Endothelial cell of hepatic sinusoid (primary cell): ENCODE data around the gene CHST11.
"Not testable (repeated sequence)": the region's sequence is repeated elsewhere in the genome, so short reads cannot be mapped to it uniquely, and the experiment has no call there.

Experiments used
- in situ Hi-C: cut with HindIII; loops from 2 replicates; pipeline ENCODE4 v1.10.0; 2017; ENCODE audit warnings: low sequenced_read_pairs

Gene CHST11

DNA sequence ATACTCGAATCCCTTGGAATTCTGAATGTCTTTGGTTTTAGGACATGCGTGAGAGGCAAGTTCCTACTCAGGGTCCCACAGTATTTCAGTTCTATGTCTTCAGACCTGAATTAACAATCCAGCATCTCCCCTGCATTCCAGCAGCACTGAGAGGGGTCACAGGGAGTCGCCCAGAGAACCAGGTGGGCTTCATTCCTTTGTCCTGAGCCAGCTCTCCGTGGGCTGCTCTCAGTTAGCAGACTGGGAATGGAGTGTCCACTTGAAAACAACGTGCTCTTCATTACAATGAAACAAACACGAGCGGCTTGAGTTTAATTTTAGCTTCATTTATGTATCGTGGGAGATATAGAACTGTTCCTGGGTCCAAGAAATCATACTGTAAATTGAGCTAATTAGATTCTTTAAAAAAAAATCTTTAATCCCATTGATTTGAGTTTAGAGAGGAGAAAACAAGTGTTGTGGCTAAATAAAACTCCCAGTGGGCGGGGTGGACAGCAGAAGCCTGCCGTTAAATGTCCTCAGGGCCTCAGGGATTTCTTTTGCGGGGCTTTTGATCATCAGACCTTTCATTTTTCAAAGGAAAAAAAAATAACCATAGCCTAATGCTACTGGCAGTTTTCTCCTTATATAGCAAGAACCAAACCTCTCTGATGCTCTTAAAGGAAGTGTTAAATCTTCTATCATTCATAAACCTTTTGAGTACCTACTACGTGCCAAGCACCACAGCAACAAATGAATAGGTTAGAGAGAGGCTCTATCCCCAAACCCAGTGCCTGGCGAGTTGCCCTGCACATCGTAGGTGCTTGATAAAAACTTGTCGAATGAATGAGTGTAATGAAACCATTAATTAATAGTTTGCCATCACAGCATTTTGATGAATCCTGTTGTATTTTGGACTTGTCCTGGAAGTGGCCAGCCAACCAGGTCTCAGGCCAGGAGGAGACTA is 140.4 kb downstream of the CHST11 start:
- in situ Hi-C loops: no loop called here

DNA sequence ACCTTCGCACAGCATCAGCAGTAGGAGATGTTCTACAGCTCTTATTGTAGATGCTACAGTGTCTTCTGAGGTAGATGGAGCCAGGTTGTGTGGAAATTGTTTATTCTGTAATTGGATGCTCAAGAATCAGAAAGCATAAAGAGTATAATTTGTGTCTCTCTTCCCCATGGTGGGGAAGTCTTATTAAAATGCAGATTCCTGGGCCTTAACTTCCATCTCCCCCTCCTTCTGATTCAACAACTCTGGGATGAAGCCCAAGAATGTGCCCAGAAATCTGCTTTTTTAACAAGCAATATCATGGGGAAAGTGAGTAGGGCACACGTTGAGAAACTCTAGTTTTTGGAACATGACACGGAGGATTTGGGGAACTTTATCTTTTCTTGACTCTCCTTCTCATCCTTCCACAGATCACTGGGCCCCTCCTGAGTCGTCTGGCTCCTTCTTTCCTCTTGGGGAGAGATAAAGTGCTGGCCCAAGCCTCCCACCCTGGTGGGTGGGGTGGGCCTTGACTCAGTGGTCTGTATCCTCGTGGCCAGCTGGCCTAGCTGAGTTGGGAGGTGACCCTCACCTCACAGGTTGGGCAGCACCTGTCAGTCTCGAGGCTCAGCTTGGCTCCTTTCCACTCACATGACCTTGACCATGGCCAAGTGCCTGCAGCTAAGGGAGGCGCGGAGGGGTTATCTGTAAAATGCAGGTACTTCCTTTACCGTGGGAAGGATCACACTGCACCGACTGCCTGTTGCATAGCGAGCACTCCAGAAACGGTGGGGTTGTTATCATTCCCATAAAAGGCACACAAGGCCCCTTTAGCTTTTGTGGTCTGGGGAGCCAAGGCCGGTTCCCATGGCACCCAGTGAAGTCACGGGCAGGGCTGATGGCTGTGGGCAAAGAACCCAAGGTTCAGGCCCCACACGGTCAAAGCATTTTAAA is 141.9 kb downstream of the CHST11 start:
- in situ Hi-C loops: no loop called here

DNA sequence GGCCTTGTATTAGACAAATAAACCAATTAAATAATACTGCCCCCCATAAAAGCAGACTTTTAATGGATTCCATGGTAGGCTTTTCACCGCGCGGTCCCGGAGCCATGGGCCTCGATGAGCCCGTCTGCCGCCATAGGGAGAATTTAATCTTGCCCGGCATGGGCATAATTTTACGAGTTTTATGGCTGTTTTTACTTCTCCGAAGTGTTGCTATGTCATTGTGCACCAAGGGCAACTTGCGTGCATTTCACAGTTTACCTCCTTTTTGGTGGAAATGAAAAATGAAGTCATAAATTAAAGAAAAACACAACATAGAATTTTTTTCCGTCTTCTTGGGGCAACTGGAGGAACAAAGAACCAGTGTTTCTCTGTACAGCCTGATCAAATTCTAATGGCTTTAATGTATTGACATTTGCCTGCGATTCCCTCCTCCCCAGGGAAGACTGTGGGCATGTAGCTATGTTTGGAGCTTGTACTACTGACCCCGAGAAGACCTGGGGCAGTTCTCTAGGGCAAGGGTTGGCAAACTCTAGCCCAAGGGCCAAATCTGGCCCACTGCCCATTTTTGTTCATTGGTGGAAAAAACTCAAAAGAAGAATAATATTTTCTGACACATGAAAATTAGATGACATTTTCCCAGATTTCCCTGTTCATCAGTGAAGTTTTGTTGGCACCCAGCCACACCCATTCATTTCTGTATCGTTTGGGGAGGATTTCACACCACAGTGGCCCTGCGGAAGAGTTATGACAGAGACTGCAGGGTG is 142.7 kb downstream of the CHST11 start:
- in situ Hi-C loops: no loop called here

DNA sequence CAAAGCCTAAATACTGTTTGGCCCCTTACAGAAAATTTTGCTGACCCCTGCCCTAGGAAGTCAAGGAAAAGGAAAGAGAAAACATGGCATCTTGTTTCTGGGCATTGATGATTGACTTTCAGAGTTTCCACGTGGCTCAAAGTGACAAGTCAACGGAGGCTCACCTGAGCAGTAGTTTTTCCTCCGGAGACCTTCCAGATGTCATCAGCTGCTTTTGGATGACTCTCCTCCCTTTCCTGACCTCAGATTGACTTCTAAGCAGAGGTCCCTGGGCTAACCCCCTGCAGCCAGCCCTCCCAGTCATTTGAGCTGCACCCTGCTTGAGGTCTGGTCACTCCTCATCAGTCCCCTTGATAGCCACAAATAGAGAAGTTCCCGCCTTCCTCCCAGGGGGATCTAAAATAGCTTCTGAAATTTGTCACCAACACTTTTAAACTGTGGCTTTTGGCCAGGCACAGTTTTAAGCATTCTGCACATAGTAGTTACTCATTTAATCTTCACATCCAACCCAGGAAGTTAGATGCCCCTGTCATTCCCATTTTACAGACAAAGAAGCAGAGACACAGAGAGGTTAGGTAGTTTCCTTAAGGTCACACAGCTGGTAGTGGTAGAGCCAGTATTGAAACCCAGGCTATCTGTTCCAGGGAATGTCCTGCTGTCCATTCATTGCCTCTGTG is 143.4 kb downstream of the CHST11 start:
- in situ Hi-C loops: no loop called here

DNA sequence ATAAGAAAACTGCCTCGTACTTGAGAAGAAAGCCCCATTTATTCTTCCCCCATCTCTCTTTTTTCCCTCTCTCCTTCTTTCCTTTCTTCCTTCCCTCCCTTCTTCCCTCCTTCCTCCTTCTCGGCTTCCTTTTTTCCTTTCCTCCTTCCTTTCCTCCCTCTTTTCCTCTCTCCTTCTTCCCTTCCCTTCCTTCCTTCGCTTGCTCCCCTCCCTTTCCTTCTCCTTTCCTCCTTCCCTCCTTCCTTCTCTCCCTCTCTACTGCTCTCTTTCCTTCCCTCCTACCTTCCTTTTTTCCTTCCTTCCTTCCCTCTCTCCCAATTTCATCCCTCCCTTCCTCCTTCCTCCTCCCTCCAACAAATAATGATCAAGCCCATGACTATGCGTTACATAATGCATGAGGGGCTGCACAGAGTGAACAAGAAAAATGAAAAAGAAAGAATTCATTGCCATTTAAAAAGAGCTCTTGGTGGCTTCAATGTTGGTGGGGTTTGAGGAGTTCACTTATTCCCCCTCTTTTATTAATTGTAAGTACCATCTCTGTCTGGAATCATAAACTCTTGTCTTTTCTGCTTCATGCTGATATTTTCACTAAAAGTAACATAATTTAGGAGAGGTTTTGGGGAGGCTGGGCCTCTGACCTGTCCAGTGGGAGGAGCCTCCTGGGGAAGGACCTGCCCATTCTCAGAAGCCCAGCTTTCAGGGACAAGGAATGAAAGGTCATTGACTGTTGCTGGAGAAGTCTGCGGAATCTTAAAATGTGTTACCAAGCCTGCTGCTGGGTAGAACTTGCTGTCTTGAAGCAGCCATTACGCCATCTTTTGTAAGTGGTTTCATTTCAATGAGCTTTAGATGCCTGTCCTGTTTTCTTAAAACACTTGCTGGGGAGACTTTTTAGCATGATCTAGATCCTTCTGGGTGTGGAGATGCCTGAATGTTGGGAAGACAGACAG is 144.3 kb downstream of the CHST11 start:
- in situ Hi-C loops: no loop called here

DNA sequence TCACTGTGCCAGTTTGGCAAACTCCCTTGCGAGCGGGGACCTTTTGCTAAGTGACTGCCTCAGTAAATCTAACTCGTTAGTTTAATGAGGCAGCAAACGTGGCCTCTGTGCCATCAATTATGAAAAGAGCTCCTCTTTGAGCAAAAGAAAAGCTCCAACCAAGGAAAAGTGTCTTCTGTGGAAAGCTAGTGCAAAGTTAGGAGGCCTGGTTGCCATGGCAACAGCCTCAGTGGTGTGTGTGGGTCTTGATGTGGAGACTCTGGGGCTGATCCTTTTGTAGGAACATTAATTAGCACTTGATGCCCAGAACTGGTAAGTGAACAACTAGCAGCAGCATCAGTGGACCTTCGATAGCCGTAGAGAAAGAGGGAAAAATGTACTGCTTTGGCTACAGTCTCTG is 145.7 kb downstream of the CHST11 start:
- in situ Hi-C loops: no loop called here

DNA sequence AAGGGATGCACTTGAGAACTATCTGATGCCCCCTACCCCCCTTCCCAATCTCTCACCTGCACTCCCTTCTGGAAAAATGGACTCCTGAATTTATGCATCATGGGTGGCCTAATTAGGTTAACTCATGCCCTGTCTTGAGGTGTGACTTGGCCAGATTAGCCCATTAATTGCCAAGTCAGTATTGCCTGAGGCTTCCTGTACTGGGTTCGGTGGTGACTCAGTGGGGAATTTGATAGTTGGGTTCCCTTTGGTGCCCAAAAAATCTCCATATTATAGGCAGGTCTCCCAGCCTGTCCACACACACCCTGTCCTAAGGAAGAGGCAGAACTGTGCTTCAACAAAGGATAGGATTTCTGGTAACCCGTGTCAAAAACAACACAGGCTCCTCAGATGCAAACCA is 146.1 kb downstream of the CHST11 start:
- in situ Hi-C loops: no loop called here

DNA sequence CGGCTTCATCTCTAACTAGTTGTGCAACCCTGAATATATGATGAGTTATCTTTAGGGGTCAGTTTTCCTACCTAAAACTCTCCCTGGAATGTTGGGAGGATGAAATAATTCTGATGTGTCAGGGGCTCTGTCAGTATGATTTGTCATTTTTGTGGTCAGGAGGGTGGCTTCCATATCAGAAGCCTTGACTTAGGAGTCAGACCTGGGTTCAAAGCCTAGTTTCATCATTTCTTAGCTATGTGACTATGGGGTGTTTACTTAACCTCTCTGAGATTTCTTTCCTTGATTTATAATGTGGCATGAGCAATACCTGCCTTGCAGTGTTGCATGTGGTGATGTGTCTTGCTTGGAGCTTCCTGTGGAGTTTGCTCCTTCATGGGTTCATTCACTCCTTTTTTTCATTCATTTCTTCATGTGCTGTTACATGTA is 146.8 kb downstream of the CHST11 start:
- in situ Hi-C loops: no loop called here

DNA sequence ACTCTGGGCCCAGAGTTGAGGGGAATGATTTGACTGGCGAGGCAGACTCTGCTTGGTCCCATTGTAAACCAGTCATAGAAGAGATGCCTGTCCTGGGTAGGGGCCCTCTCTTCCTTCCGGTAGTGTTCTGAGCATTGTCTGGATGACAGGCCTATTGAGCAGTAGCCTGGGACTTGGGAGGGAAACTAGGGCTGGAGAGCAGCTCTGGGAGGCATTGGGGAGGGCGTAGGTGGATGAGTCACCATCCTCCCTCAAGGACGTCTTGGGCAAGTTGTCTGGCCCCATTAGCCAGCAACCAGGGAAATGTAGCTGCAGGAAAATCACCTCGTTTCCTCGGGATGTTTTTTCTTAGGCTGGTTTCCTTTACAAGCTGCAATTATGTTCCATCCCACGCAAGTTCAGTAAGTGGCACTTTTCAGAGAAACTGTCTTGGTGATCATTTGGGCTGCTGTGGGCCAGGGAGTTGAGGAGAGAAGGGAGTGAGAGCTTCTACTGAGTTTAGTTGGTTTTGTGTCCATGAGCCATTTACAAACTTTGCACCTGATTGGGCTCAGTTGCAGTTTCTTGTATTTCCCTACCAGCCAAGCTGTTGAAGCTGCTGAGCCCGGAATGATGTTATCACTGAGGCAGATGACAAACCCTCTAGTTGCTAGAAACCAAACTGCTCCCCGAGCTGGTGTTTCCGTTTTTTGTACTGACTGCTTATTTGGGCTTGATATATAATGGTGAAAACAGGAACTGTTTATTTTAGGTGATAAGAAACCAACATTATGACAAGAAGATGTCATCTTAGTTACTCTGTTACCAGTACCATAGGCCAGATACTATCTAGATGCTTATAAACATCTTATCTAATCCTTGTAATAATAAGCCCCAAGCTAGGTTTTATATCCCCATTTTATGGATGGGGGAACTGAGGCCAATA is 147.6 kb downstream of the CHST11 start:
- in situ Hi-C loops: no loop called here

DNA sequence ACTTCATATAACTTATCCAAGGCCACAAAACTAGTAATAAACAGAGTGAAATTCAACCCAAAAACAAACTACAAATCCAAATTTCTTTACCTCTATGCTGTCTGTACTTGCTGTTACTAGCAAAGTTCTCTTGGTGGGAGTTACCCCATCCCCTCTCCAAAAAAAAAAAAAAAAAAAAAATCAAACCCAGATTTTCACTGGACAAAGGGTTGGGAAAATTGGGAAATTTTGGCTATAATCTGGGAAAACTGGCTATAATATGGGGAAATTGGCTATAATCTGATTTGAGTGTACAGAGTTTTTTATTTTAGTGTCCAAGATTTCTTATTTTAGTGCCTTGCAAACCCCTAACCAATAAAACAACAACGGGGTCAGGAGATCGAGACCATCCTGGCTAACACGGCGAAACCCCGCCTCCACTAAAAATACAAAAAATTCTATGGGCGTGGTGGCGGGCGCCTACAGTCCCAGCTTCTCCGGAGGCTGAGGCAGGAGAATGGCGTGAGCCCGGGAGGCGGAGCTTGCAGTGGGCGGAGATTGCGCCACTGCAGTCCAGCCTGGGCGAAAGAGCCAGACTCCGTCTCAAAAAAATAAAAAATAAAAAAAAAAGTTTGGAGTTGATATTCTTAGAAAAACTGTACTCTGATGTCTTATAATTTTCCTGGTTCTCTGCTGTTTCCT is 148.4 kb downstream of the CHST11 start:
- in situ Hi-C loops: no loop called here

DNA sequence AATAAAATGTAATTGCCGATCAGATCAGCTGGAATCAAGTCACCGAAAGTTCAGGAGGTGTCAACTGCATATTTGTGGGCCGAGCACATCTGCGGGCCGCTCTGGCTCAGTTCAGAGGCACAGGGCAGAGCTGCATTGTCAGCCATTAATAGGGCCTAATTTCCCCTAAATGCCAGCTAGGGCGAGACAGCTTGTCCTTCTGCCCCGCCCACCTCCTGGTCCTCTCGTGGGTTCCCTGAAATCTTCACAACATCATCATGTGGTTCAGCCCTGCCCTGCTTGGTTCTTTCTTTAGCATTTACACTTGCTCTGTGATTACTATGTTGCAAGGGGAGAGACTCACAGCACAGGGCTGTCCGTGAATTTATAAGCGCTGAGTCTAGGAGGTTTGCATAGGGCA is 148.9 kb downstream of the CHST11 start:
- in situ Hi-C loops: no loop called here

DNA sequence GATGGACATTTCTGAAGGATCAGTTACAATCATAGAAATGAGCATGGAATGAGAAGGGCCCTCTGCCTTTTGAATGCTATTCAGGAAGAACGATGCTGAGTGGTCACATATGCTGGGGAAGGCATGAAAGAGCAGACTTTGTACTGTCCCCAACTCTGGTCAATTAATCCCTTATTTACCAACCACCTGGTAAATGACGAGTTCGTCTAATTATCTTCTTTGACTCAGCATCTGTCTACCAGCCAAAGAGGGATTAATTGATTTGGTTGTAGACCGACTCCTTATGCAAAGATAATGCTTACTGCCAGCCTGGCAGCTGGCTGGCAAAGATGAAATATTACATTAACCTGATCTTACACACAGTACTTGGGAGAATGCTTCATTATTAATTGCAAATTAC is 152.2 kb downstream of the CHST11 start:
- in situ Hi-C loops: no loop called here

DNA sequence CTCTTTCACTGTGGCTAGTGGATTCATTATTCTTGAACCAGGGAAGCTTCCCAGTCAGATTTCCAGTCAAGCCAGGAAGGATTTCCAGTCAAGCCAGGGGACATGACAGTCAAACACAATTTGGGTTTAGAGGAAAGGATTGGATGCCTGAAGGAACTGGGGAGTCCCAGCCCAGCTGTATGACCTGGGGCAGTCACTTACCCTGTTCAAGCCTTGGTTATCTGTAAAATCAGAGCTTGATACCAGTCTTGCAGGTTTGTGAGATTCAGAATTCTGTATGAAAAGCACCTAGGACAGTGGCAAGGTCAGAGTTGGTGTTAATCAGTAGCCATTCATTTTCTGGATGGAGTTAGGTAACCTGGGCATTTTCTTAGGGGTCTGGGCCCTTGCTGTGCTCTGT is 152.7 kb downstream of the CHST11 start:
- in situ Hi-C loops: no loop called here

DNA sequence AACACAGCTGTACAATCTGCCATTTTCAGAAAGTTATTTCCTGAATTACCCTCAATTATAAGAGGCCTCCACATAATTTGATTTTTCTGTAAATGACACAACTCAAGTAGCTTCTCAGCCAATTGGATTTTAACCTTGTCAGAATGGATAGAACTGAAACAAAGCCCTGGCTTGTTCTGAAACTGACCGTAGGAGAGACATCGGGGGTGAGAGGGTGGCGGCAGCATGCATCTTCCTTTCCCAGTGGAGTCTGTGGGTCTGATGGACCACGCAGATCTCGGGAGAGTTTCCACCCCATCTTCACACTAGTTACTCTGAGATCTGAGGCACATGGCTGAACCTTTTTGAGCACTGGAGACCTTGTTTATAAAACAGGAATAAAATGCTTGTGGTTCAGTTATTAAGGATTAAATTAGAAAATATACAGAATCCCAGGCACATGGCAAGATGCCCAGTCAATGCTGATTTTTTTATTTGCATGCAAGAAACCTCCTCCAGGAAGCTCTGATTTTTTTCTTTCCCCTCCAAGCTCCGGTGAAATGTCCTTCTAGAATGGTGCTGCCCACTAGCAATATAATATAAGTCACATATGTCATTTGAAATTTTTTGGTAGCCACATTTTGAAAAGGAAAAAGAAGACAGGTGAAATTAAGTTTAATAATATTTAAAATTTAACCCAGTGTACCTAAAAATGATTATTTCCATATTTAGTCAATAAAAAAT is 153.9 kb downstream of the CHST11 start:
- in situ Hi-C loops: no loop called here

DNA sequence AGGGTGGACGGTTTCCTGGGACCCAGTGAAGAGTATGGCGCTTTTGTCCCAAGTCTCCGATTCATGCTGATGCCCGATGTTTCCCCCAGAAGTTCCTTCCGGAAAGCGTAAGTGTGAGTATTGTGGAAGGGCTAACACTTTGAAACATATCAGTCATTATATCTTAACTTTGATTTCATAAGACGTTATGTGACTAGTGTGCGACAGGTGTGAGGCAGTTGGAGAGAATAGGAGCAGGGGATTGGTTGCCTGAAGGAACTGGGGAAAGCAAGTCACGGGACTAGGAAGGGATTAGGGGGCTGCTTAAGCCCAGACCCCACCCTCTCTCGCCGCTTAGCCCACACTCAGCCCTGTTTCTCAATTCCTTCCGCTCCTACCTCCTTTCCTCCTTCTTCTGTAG is 154.9 kb downstream of the CHST11 start:
- in situ Hi-C loops: no loop called here

DNA sequence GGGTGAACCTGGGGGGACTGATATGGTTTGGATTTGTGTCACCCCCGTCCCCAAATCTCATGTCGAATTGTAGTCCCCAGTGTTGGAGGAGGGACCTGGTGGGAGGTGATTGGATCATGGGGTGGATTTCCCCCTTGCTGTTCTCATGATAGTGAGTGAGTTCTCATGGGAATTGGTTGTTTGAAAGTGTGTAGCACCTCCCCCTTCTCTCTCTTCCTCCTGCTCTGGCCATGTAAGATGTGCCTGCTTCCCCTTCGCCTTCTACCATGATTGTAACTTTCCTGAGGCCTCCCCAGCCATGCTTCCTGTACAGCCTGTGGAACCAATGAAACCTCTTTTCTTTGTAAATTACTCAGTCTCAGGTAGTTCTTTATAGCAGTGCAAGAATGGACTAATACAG is 156.6 kb downstream of the CHST11 start:
- in situ Hi-C loops: not testable (repeated sequence)

DNA sequence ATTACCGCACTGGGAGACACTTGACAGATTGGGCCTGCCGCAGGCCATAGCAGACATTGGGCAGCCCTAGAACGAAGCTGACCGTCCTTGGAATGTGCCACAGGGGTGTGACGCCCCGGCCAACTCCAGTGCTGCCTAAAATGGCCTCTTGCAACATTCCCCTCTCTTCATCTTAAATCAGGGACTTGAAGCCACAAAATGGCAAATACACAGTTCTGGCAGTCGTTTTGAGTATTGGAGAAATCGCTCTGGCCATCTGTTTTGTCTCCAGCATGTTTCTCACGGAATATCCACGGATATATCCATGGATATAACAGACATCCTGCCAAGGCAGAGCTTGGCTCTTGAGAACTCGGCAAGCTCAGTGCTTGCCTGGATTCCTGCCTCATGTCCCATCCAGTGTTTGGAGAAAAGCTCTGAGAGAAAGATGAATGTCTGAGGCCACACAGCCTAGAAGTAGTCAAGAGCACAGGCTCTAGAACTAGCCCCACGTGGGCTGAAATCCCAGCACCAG is 158.4 kb downstream of the CHST11 start:
- in situ Hi-C loops: no loop called here
